Hematopoietic multipotent progenitor cell treated with erythropoietin and hydrocortisone succinate and interleukin-3 and kit ligand, for 15 days (in vitro differentiated cells): ENCODE data around the gene KIFAP3.

Experiments used
- DNase-seq: peaks from one replicate; pipeline ENCODE4 v3.0.0-alpha.2; 2015; ENCODE audit warnings: low spot score

KIFAP3 gene

DNA sequence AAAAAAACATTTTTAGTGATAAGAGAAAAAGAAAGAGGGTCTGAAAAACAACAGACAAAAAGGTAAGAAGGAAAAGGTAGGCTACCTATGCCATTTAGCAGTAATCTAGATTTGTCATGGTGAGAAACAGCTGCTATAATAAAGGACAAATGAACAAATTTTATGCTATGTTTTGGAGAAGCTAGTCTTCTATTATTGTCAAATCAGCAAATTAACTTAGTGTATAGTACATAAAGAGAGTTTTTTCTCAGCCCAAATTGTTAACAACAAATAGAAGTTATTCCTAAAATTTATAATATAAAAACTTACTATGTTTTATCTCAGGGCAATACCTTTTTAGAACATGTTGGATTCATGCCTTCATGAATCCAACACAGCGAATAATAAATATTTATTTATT lies 88.7 kb downstream of the KIFAP3 start:
- DNase-seq, result no peak

DNA sequence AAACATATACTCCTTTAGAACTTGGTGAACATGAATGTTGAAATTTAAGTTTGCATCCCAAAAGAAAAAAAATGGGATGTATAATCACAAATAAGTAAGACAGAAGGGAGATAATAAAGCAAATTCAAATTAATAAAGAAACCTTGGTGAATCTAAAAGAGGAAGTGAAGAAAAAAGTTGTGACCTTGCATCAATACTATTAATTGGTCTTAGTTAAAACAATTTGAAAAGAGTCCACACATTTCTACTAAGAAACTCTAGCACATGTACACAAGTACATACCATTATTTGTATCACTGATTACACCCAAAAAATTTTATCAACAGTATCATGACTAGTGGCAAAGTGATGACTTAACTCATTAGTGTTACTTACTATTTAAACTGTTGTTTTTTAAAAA lies 100.4 kb downstream of the KIFAP3 start:
- DNase-seq, result no peak

DNA sequence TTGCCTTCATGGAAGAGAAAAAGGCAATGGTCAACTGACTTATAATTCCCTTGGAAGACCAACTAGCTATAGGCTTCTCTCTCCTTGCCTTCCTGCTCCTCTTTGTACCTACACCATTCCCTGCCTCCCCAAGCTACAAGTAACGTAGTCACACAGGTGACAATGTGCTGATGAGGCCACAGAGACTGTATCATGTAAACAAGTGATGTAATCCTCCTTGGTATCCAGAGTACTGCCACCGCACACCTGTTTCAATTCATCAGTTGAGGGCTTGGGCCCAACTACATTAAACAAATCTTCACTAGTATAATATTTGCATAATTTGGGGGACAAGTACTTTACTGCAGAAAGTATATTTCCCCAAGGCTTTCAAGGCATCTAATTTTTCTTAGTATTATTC lies 104.4 kb downstream of the KIFAP3 start:
- no peak for DNase-seq

DNA sequence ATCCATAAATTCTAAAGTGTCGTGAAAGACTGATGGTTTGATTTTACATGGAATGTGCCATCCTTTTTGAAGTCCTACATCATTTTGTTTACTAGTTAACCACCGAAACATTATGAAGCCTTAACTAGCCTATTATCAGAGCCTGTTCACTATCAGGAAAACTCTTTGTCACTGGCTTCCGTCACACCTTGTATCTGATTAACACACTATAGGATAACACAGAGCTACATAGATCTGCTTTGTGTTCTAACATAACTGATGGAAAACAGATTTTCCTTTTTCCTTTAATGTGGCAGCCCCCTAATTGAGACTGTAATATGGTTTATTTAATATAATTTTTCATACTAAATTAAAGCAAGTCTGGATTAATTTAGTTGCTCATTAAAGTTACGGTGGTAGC lies 106.3 kb downstream of the KIFAP3 start:
- no peak for DNase-seq

DNA sequence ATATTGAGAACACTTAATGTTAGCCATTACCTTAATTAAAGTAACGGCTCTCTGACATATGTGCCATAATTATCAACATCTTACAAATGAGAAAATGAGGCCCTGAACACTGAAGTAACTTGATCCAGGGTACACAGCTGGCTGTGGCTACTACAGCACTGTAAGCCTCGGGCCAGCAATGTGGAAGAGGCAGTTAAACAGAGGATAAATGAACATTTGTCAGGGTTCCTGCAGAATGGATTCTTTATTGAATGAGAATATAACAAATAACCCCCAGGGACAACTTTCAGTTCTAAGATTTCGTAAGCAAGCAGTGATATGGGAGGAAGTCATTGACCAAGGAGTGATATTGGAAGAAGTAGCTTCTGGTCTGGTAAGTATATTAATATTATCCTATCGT lies 110.3 kb downstream of the KIFAP3 start:
- no peak for DNase-seq

DNA sequence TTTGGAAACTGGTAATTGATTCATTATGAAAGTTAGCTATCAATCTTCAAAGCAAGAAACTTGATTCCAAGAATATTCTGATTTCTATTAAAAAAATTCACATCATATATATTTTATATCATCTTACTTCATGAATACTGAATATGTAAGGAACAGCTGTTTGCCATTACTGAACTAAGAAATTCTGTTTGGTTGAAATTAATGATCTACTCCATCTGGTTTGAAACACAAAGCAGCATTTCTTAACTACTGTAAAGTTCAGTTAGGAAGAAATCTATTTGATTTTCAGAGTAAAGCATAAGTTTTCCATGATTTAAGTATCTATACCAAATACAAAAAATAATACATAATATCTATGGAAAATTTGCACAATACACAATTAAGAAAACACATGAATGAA lies 114.8 kb downstream of the KIFAP3 start:
- DNase-seq, result no peak

DNA sequence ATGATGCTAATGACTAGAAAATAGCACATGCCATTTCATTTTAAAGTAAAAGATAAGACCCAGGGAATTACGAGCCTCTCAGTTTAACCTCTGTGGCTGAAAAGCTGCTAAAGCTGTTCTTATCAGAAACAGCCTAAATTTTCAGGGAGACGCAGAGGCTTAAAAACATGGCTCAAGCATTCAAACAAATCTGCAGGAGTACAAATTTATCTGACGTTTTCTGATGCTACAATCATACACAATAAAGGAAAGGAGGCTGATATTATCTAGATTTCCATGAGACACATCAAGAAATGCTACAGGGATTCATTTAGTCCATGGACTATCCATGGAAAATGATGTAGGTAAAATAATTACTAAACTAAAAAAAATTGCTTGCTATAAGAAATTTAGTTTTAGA lies 115.5 kb downstream of the KIFAP3 start:
- DNase-seq, result no peak

DNA sequence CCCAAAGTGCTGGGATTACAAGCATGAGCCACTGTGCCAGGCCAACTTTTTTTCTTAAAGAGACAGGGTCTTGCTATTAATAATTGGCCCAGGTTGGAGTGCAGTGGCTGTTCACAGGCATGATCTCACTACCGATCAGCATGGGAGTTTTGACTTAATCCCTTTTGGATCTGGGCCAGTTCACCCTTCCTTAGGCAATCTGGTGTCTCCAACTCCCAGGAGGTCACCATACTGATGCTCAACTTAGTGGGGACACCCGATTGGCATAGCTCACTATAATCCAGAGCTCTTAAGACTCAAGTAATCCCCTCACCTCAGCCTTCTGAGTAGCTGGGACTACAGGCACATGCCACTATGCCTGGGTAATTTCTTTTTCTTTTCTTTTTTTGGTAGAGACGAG lies 116.6 kb downstream of the KIFAP3 start:
- no peak for DNase-seq

DNA sequence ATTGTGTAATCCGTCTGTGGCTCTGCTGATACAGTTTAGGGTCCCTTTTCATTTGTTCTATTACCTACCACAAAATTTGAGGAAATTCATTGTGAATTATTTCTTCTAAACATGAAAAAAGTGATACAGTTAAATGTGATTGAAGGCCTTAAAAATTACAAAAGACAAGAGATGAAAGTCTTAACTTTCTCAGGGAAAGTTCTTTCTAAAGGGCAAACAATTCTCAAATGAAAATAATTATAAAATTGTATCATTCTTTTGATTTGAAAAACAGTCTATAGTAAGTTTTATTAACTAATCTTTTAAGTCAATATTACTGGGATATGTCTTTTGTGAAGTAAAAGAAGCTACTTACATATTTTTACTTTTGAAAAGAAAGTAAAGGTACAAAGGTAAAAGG lies 123.4 kb downstream of the KIFAP3 start:
- DNase-seq, result no peak

DNA sequence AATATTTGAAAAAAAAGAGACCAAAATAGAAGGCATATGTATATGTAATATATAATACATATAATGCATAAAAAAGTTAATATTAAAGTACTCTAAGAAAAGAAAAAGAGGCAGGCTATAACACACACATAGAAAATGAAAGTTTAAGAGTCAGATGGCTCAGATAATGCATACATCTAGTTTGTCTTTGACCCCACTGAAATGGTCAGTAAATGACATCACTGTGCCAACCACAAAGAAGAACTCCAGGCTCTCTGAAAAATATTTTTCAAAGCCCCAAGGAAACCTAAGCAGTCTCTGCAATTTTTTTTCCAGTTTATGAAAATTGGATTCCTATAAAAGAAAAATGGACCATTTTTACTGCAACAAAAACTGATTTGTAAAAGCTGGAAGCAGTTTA lies 125.4 kb downstream of the KIFAP3 start:
- DNase-seq, result no peak

DNA sequence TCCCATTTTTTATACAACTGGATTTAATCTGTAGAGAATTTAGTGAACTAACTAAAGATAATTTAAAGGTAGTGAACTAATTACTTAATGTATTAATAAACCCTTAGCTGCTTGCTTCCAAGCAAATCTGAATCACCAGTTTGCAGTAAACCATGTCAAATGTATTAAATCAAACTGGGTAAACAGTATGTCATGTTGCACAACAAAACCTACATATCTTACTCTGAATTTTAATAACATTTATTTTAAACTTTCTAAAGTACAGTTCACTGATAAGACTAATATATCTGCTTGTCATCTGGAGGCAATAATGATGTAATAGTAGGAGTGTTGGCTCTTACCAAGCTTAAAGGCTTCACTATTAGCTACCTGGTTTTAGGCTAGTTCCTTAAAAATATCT lies 128.3 kb downstream of the KIFAP3 start:
- DNase-seq, result no peak

DNA sequence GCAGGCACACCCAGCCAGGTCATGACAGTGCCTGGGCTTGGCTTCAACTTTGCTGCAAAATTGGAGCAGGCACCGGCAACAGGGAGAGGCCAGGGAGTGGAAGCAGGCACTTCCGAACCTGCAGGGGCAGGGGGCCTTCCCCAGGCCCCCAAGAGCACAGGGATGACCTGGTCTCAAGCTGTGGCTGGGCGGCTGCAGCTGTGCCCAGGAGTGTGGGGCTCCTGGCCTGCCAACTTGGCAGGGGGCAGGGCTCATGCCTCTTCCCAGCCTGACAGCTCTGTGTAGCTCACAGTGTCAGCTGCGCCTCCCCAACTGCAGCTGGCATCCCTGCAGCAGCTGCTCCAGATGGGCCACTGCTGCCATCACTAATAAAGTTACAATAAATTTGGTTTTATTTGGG lies 129.3 kb downstream of the KIFAP3 start:
- DNase-seq, result no peak

DNA sequence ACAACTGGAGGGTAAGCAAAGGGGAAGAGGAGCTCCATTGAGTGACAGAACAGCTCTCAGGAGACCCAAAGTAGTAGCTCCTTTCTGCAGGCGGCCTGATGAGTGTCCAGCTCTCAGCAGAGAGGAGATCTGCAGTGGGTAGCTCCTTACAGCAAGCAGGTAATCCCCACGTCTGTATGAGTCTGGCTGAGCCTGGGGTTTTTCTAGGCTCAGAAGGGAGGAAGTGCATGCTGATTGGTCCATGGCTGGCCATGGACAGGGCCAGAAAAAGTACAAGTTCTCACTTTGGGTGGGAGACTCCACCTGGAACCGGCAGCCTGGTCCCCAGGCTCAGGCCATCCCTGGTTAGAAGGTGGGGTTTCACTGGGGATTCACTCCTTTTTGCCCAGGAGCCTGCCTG lies 129.9 kb downstream of the KIFAP3 start:
- DNase-seq, result no peak

DNA sequence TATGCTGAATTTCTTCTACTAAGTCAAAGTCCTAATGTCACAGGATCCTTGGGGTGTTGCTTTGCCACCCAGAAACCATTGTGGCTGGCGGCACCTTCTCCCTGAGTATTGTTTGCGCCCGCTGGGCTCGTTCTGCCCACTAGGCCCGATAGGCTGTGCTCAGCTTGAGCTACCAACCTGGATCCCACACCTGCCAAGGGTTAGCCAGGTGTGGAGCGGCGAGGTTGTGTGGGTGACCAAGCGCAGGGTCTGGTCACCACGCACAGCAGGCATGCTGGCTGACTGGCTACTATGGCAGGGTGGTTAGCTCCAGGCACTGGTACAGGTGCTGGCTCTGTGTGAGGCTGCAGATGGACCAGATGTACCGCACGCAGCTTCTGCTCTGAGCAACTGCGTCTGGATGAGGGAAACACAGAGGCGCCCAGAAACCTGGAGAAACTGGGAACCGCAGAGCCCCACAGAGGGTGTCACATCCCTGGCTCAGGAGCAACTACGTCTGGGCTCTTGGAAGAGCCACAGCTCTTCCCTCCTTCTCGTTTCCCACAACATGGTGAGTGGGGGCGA lies 130.4 kb downstream of the KIFAP3 start:
- no peak for DNase-seq

DNA sequence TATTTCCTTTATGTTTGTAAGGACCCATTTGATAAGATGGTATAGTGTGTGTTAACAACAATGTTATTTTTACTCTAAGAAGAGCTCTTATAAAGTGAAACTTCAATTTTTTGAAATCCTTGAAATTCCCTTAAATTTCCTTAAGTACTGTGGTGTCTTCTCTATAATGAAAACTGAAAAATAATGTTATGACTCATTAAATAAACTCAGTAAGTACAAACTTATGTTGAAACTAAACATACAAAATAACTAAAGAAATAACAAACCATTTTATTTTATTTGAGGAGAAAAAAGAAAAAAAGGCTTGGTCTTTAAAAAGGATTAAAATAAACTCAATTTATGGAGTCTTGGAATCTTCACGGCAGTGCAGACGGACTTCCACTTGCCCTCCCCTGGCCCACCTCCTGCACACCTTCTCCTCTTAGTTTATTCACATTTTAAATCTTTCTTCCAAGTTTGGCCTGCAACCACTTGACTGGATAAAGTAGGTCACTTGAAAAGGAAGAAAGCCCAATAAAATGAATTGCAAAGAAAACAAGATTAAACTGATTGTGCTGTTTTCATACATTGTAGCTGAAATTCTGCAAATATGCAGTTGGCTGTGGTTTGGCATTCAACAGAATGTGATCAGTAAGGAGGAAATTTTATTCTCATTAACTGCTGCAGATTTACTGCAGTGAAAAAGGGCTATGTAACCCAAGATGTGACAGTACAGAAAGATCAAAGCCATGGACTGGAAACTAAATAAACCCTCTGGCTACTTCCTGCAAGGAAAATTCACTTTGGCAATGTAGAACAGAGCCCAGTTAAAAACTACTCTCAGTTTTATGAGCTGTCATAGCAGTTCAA lies 132.3 kb downstream of the KIFAP3 start:
- no peak for DNase-seq

DNA sequence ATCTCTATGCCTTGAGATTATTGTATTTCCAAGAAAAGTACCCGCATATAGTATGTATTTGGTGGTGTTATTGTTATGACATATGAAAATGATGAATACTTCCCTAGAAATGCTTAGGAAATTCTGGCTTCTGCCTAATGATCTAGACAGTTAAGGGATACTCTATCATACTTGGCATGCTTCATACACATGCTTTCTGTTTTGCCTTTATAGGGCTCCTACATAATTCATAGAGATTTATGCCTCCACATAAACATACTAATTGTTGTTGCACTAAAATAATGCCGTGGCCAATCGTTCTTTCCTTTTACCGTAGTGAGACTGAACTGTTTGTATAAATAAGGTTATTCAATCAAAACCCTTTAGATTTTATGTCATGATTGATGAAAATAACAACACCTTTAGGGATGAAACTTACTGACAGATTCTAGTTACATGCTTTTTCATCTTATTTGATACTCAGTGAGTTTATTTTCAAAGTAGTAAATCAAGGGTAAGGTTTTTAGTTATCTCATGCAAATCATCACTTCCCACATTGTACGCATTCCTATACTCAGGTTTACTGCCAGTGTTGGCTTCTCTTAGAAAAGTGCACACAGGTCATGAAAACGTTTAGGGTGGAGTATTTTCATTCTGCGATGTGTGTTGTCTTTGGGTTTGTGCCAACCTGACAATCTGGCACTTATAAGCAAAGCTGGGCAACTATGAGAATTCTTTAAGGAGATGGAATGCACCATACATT lies 140.3 kb downstream of the KIFAP3 start:
- DNase-seq, result no peak

DNA sequence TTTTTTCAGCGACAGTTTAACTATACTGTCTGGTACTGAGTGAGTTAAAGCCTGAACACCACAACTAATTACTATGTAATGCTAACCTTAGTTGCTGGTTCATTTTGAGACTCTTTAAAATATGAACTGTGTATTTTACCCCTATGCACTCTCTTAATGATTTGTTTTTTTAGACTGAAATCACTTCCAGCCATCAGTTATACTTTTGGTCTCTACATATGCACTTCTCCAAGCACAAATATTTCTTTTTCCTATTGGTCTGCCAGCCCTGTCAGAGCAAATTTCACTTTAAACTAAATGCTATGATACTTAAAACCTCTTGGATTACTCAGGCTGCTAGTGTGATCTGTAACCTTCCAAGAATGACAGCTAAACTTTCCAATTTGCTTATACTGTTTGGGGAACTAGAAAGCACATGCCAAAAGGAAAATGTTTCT lies 142.7 kb downstream of the KIFAP3 start:
- no peak for DNase-seq

DNA sequence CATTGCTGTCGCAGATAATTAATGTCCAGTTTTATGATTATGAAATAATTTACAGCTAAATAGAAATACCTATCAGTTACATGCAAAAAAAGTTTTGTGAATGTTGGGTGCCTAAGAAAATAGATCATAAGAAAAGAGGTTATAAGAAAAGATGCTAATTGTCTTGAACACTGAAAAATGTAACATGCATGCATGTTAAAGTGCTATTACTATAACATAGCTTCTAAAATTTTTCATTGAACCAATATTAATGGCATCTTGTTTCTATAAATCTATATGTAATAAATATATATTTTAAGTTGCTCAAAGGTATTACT lies 145.3 kb downstream of the KIFAP3 start:
- no peak for DNase-seq

DNA sequence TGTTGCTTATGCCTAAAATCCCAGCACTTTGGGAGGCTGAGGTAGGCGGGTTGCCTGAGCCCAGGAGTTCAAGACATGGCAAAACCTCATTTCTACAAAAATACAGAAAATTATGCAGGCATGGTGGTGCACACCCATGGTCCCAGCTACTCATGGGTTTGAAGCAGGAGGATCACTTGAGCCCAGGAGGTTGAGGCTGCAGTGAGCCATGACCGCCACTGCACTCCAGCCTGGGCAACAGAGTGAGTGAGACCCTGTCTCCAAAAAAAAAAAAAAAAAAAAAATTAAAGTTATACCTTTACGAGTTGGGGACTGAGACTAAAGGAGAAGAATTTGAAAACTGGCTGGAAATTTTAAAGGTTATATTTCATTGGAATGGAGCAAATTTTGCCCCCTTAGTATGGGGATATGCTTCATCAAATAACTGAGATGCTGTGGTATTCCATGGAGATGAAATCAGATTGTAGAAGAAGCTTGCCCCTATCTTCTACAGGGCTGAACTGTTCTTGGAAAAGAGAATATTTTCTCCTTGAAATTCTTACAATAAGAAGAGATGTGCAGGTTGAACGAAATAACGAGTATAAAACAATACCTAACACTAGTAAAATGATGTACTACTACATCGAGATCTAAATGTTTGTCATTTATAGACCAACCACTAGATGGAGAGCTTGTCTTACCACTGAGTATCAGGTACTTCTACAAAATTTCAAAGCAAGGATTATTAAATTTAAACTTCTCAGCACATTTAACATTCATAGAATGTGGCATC lies 145.9 kb downstream of the KIFAP3 start:
- peak; percentile 47 for DNase-seq

DNA sequence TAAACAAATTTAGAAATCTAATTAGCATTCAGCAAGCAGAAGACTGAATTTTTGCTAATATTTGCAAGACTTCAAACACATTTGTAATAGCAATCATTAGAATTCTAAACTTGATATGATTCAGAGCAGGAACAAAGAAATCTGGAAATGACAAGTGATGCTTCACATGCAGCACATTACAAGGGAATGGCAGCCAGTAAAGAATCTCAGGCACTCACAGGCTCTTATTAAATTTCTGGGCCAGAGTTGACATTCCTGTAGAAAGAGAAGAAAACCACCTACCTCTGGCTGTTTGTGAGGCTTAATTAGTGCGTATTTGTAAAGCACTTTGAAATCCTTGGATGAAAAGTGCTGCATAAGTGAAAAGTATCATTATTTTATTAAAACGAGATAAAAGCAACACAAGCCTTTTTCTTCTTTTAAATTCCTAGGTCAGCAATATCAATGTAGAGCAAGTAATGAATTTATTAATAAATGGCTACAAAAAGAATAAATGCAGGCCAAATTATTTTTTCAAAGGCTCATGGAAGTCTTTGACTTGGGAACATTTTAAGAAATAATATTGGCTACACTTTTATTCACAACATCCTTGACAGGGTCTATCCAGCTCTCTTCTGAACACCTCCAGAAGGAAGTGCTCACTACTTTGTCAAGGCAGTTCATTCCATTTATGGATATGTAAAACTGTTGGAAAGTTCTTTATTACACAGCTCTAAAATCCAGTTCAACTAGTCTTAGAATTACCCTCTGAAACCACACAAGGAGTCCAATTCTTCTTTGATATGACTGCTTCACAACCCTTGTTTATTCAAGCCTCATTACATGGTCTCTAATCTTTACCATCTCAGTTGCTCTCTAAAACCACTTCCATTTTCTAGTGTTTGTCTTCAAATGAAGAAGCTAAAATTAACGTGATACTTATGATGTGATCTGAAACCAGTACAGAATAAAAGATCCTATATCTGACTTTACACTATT lies 148.7 kb downstream of the KIFAP3 start:
- no peak for DNase-seq

DNA sequence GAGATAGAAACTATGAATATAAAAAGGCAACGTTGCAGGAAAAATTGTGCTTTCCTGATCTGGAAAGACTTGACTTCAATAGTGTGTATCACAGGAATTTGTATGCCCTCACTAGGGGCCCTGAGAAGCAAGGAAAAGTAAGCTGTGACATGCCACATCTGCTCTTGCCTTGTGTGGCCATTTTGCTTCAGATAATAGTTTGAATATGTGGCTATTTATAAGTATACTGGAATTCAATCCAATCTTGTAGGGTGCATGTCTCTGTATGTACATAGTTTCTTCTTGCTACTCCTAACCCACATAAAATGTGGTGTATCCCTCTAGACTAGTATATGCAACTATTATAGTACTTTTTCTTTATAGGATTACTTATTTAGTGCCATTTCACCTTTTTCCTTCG lies 149.7 kb downstream of the KIFAP3 start:
- DNase-seq, result no peak
